Measurements from ENCODE around the gene PI4K2A.

The PI4K2A gene

GRCh38 chr10:97686962-97687784 lies 46.7 kb downstream of the PI4K2A start, which contains the start of gene AVPI1 (continued):
- TF ChIP-seq ZNF223 (tag by site-specific recombination; IDR thresholded peaks at IDR 0.05) = no peak
- peak; percentile 25; the same call in 1 of the 2 replicates for TF ChIP-seq ZNF391 (tag by site-specific recombination; IDR thresholded peaks at IDR 0.05; ENCODE audit: borderline replicate concordance, low read depth)
- TF ChIP-seq, protein P1, sequence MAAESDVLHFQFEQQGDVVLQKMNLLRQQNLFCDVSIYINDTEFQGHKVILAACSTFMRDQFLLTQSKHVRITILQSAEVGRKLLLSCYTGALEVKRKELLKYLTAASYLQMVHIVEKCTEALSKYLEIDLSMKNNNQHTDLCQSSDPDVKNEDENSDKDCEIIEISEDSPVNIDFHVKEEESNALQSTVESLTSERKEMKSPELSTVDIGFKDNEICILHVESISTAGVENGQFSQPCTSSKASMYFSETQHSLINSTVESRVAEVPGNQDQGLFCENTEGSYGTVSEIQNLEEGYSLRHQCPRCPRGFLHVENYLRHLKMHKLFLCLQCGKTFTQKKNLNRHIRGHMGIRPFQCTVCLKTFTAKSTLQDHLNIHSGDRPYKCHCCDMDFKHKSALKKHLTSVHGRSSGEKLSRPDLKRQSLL (tag by site-specific recombination; IDR thresholded peaks at IDR 0.05) = peak; percentile 80
- TF ChIP-seq ZNF311 (tag by site-specific recombination; IDR thresholded peaks at IDR 0.05; ENCODE audit: borderline replicate concordance) = no peak
- TF ChIP-seq ZNF366 (tag by site-specific recombination; conservative IDR thresholded peaks at IDR 0.05) = no peak; the same call in 1 of the 2 replicates
- no peak for TF ChIP-seq ZNF785 (tag by site-specific recombination; IDR thresholded peaks at IDR 0.05)
- peak; percentile 35; the same call in 1 of the 2 replicates for TF ChIP-seq ZNF121 (tag by site-specific recombination; IDR thresholded peaks at IDR 0.05)
- TF ChIP-seq ZBTB20 (tag by site-specific recombination; IDR thresholded peaks at IDR 0.05) = peak; percentile 99
- peak; percentile 99 for TF ChIP-seq ZFHX2 (tag by site-specific recombination; conservative IDR thresholded peaks at IDR 0.05)
- TF ChIP-seq ZNF140 (tag by site-specific recombination; IDR thresholded peaks at IDR 0.05) = no peak
- TF ChIP-seq, protein P2, sequence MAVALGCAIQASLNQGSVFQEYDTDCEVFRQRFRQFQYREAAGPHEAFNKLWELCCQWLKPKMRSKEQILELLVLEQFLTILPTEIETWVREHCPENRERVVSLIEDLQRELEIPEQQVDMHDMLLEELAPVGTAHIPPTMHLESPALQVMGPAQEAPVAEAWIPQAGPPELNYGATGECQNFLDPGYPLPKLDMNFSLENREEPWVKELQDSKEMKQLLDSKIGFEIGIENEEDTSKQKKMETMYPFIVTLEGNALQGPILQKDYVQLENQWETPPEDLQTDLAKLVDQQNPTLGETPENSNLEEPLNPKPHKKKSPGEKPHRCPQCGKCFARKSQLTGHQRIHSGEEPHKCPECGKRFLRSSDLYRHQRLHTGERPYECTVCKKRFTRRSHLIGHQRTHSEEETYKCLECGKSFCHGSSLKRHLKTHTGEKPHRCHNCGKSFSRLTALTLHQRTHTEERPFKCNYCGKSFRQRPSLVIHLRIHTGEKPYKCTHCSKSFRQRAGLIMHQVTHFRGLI (tag by site-specific recombination; IDR thresholded peaks at IDR 0.05) = peak; percentile 55; the same call in 1 of the 2 replicates
- TF ChIP-seq GLI4 (tag by site-specific recombination; IDR thresholded peaks at IDR 0.05) = no peak
- no peak for TF ChIP-seq SALL2 (tag by site-specific recombination; IDR thresholded peaks at IDR 0.05; ENCODE audit: borderline replicate concordance)
- no peak for TF ChIP-seq ZNF280D (tag by site-specific recombination; IDR thresholded peaks at IDR 0.05)
- TF ChIP-seq ZNF626 (tag by site-specific recombination; IDR thresholded peaks at IDR 0.05) = no peak
- no peak for TF ChIP-seq HOXD13 (CRISPR knock-in tag; IDR thresholded peaks at IDR 0.05; ENCODE audit: borderline replicate concordance)
- no peak for TF ChIP-seq ZNF623 (tag by site-specific recombination; IDR thresholded peaks at IDR 0.05)
- TF ChIP-seq ZNF830 (tag by site-specific recombination; IDR thresholded peaks at IDR 0.05; ENCODE audit: low read depth) = no peak
- TF ChIP-seq, protein P3, sequence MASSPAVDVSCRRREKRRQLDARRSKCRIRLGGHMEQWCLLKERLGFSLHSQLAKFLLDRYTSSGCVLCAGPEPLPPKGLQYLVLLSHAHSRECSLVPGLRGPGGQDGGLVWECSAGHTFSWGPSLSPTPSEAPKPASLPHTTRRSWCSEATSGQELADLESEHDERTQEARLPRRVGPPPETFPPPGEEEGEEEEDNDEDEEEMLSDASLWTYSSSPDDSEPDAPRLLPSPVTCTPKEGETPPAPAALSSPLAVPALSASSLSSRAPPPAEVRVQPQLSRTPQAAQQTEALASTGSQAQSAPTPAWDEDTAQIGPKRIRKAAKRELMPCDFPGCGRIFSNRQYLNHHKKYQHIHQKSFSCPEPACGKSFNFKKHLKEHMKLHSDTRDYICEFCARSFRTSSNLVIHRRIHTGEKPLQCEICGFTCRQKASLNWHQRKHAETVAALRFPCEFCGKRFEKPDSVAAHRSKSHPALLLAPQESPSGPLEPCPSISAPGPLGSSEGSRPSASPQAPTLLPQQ (tag by site-specific recombination; IDR thresholded peaks at IDR 0.05) = peak; percentile 77
- TF ChIP-seq, protein P4, sequence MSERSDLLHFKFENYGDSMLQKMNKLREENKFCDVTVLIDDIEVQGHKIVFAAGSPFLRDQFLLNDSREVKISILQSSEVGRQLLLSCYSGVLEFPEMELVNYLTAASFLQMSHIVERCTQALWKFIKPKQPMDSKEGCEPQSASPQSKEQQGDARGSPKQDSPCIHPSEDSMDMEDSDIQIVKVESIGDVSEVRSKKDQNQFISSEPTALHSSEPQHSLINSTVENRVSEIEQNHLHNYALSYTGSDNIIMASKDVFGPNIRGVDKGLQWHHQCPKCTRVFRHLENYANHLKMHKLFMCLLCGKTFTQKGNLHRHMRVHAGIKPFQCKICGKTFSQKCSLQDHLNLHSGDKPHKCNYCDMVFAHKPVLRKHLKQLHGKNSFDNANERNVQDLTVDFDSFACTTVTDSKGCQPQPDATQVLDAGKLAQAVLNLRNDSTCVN (tag by site-specific recombination; optimal IDR thresholded peaks at IDR 0.05) = peak; percentile 97
- TF ChIP-seq ZNF791 (tag by site-specific recombination; IDR thresholded peaks at IDR 0.05) = no peak
- TF ChIP-seq, protein P5, sequence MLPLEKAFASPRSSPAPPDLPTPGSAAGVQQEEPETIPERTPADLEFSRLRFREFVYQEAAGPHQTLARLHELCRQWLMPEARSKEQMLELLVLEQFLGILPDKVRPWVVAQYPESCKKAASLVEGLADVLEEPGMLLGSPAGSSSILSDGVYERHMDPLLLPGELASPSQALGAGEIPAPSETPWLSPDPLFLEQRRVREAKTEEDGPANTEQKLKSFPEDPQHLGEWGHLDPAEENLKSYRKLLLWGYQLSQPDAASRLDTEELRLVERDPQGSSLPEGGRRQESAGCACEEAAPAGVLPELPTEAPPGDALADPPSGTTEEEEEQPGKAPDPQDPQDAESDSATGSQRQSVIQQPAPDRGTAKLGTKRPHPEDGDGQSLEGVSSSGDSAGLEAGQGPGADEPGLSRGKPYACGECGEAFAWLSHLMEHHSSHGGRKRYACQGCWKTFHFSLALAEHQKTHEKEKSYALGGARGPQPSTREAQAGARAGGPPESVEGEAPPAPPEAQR (tag by site-specific recombination; IDR thresholded peaks at IDR 0.05) = no peak
- no peak; the same call in 1 of the 2 replicates for TF ChIP-seq ZNF146 (tag by site-specific recombination; IDR thresholded peaks at IDR 0.05)
- TF ChIP-seq ZFP41 (tag by site-specific recombination; IDR thresholded peaks at IDR 0.05; ENCODE audit: borderline replicate concordance) = no peak
- TF ChIP-seq ZNF600 (tag by site-specific recombination; IDR thresholded peaks at IDR 0.05) = peak; percentile 91
- TF ChIP-seq BCL11A (tag by site-specific recombination; IDR thresholded peaks at IDR 0.05; ENCODE audit: low read depth) = peak; percentile 93
- peak; percentile 83 for TF ChIP-seq ZNF10 (tag by site-specific recombination; IDR thresholded peaks at IDR 0.05)
- no peak for TF ChIP-seq ZNF664 (tag by site-specific recombination; IDR thresholded peaks at IDR 0.05)
- peak; percentile 97 for TF ChIP-seq ZNF341 (tag by site-specific recombination; IDR thresholded peaks at IDR 0.05; ENCODE audit: low read depth)
- TF ChIP-seq ZNF423 (tag by site-specific recombination; IDR thresholded peaks at IDR 0.05) = peak; percentile 94
